ENCODE results near the gene FAM168B.

DNA sequence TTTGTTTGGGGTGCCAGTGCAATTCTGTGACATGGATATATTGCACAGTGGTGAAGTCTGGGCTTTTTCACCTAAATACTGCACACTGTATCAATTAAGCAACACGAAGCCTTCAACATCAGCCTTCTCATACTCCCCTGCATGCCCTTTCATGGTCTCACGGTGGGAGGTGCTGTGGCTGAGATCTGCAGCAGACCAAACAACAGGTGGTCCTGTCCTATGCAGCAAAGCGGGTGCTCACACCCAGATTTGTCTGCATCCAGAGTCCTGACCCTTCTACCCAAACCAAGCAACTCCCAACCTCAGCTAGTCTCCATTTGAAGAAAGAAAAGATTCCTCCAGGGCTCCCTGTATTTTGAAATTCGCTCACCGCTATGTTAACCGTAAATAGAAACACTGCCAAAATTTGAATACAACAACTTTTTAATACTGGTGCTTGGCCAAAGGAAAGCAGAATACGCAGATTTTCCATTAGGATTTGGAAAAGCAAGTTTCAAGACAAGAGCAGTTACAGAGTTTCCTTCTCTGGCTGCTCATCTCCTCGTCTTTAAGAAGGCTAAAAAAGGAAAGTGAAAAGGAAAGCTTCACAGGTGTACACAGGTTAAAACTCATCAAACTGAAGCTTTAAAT, 34.9 kb downstream of the FAM168B start:
- TF ChIP-seq, protein P1, sequence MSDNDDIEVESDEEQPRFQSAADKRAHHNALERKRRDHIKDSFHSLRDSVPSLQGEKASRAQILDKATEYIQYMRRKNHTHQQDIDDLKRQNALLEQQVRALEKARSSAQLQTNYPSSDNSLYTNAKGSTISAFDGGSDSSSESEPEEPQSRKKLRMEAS (IDR thresholded peaks at IDR 0.05) = no peak
- TF ChIP-seq YY1 (IDR thresholded peaks at IDR 0.05; ENCODE audit: low read depth) (no peak), RAD21 (IDR thresholded peaks at IDR 0.05; ENCODE audit: low read depth) (no peak), EP300 (IDR thresholded peaks at IDR 0.05; ENCODE audit: borderline replicate concordance) (no peak), TCF12 (IDR thresholded peaks at IDR 0.05; ENCODE audit: low read depth) (no peak), TAF1 (IDR thresholded peaks at IDR 0.05; ENCODE audit: low read depth) (no peak), NFIC (IDR thresholded peaks at IDR 0.05) (no peak), CEBPB (IDR thresholded peaks at IDR 0.05) (no peak)
- TF ChIP-seq, protein P2, sequence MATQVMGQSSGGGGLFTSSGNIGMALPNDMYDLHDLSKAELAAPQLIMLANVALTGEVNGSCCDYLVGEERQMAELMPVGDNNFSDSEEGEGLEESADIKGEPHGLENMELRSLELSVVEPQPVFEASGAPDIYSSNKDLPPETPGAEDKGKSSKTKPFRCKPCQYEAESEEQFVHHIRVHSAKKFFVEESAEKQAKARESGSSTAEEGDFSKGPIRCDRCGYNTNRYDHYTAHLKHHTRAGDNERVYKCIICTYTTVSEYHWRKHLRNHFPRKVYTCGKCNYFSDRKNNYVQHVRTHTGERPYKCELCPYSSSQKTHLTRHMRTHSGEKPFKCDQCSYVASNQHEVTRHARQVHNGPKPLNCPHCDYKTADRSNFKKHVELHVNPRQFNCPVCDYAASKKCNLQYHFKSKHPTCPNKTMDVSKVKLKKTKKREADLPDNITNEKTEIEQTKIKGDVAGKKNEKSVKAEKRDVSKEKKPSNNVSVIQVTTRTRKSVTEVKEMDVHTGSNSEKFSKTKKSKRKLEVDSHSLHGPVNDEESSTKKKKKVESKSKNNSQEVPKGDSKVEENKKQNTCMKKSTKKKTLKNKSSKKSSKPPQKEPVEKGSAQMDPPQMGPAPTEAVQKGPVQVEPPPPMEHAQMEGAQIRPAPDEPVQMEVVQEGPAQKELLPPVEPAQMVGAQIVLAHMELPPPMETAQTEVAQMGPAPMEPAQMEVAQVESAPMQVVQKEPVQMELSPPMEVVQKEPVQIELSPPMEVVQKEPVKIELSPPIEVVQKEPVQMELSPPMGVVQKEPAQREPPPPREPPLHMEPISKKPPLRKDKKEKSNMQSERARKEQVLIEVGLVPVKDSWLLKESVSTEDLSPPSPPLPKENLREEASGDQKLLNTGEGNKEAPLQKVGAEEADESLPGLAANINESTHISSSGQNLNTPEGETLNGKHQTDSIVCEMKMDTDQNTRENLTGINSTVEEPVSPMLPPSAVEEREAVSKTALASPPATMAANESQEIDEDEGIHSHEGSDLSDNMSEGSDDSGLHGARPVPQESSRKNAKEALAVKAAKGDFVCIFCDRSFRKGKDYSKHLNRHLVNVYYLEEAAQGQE (IDR thresholded peaks at IDR 0.05; ENCODE audit: low read depth) = no peak

Measured in Ishikawa (cell line).